ENCODE results near the gene DEK.

DNA sequence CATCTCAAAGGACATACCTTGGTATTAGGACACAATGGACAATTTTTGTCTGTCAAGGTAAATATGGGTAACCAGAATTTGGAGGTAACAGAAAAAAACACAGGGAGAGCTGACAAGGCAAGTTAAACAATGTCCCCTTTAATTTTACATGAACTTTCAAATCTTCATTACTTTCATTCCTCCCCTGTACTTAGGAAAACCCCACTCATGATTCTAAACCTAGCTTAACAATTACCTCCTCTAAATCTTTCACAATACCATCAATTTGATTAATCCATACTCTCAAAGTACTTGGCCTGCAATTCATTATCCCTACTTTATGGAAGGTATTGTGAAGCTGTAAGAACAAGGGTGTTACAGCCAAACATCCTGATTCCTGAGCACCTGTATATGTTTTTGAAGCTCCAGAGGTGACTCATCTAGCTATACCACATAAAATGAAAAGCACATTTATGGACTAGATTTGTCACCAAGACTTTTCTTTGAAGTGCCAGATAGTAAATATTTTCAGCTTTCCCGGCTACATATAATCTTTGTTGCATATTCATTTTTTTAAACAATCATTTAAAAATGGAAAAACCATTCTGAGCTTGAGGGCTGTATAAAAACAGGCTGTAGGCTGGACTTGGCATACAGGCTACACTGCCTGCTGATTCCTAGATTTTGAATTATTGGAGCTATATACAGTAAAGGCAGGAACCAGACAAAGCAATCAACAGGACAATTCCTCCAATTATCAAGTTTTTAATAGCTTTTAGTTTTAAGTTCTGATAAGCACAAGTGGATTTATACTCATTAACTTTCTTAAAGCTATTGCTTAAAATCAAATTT, 22.9 kb downstream of the DEK start:
- TF ChIP-seq POLR2A (IDR thresholded peaks at IDR 0.05; ENCODE audit: extremely low read depth, insufficient read length): no peak
- TF ChIP-seq, protein P1, sequence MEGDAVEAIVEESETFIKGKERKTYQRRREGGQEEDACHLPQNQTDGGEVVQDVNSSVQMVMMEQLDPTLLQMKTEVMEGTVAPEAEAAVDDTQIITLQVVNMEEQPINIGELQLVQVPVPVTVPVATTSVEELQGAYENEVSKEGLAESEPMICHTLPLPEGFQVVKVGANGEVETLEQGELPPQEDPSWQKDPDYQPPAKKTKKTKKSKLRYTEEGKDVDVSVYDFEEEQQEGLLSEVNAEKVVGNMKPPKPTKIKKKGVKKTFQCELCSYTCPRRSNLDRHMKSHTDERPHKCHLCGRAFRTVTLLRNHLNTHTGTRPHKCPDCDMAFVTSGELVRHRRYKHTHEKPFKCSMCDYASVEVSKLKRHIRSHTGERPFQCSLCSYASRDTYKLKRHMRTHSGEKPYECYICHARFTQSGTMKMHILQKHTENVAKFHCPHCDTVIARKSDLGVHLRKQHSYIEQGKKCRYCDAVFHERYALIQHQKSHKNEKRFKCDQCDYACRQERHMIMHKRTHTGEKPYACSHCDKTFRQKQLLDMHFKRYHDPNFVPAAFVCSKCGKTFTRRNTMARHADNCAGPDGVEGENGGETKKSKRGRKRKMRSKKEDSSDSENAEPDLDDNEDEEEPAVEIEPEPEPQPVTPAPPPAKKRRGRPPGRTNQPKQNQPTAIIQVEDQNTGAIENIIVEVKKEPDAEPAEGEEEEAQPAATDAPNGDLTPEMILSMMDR (IDR thresholded peaks at IDR 0.05; ENCODE audit: low read depth, low read length): no peak
- TF ChIP-seq MYC (IDR thresholded peaks at IDR 0.05; ENCODE audit: low read depth, low read length): no peak
- TF ChIP-seq, protein P2, sequence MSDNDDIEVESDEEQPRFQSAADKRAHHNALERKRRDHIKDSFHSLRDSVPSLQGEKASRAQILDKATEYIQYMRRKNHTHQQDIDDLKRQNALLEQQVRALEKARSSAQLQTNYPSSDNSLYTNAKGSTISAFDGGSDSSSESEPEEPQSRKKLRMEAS (IDR thresholded peaks at IDR 0.05; ENCODE audit: low read depth, low read length): no peak
